ENCODE data around the gene NR3C2.

Gene NR3C2

GRCh38 chr4:148434075-148434773 is 8.0 kb downstream of the NR3C2 start:
- no peak for DNase-seq

DNA sequence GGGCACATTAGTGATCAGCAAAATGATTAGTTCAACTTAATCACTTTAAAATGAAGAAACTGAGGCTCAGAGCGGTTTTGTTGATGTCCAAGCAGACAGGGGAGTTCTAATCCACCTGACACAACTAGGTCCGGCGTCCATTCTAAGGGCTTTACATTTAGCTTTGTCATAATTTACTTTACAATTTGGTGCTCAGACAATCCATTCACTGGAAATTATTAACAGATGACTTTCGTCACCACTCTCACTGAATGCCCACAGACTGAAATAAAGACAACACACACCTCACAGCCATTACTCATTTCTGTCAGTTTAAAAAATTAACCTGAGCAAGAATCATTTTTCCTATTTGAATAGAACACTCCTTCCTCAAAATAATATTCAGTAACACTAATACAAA is 10.8 kb downstream of the NR3C2 start:
- DNase-seq = no peak

GRCh38 chr4:148430854-148431253 is 11.4 kb downstream of the NR3C2 start:
- DNase-seq = no peak

DNA sequence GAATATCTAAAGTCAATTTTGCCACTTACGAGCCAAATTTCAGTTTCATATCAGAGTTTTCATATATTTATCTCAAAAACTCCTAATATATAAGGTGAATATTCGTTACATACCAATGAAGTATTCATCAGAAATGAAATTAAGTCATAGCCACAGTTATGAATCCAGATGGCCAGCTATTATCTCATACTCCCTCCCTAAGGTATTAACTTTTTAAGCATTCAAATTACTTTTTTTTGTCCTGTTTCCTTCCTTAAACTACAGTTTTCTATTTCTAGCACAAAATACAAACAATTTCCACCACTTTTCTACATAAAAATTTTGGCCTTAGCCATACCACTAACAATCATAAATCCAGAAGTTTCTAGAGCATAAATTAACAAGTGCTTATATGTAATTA is 13.0 kb downstream of the NR3C2 start:
- no peak for DNase-seq

- DNase-seq = no peak
Measured at GRCh38 chr4:148426643-148427042, 15.6 kb downstream of the NR3C2 start.

- no peak for DNase-seq
Measured at GRCh38 chr4:148425327-148426110, 16.7 kb downstream of the NR3C2 start.

DNA sequence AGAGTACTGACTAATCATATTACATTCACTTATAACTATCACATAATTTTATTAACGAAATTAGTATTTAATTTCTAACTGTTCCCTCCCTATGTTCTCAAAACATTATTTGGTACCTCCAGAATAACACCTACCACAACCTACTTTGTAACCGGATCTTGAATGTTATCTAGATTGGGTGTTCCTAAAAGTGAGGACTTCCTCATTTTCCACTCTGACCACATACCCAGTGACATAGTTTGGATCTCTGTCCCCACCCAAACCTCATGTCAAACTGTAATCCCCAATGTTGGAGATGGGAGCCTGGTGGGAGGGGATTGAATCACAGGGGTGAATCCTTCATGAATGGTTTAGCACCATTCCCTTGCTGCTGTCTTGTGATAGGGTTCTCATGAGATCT is 21.8 kb downstream of the NR3C2 start:
- DNase-seq = no peak

DNA sequence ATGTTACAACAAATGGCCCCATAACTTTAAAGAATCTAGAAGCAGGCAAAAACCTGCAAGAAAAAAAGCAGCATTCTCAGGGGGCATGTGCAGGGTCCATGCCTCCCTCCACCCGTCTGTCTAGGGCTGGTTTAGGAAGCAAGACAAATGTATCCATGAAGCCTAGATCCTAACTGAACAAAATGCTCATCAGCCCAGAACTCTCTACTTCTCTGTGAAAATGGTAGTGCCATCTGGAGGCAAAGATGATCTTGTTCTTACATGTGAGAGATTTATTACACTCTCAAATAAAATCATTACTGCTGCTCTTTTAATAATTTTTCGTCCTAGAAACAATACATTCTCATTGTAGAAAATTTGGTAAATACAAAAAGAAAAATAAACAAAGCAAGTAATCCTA is 26.7 kb downstream of the NR3C2 start:
- DNase-seq = no peak

GRCh38 chr4:148412460-148412994 is 29.7 kb downstream of the NR3C2 start:
- DNase-seq = no peak

GRCh38 chr4:148405161-148405893 is 36.9 kb downstream of the NR3C2 start:
- DNase-seq = no peak

DNA sequence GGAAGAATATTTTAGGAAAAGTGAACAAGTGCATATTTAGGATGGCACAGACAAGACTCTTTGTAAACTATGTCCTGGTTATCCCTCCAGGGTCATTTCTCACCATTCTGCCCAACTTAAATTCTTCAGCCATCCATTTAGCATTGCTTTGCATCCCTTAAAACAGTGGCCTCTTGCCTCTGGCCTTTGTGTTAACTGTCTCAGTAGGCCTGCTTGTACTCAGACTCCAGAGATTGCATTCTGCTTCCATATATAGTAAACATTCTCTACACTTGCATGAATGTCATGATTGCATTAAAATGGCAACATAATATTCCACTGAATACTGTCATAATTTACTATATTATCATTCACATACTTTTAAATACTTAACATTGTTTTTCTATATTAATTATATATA is 43.2 kb downstream of the NR3C2 start:
- DNase-seq = no peak

DNA sequence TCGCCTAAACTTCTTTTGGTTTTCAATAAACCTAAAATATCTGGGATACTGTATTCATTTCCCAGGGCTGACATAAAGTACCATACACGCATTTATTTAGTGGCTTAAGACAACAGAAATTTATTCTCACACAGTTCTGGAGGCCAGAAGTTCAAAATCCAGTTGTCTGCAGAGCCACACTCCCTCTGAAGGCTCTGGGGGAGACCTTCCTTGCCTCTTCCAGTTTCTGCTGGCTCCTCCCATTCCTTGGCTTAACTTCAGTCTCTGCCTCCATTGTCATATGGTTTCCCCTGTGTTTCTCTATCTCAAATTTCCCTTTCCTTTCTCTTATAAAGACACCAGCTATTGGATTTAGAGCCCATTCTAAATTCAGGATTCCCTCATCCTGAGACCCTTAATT is 44.4 kb downstream of the NR3C2 start:
- DNase-seq = no peak

- DNase-seq = no peak
Measured at GRCh38 chr4:148396986-148397673, 45.1 kb downstream of the NR3C2 start.

DNA sequence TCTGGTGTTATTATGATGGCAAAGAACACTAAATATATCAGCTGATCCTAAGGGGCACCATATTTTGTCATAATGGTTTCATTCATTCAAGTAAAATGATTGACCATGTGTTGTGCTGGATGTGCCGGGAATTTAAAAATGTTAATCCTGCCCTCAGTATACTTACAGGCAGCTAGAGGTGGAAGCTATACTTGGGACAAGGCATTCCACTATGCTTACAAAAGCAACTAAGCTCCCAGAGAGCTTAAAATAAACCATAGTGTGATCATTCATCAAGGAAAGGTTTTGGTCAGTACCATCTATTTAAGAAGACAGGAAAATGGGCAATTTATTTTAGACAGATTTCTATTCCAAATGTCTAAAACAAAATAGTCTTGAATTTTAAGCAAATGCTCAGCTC is 46.4 kb downstream of the NR3C2 start:
- DNase-seq = no peak

GRCh38 chr4:148391056-148391455 is 51.2 kb downstream of the NR3C2 start:
- DNase-seq = no peak

- no peak for DNase-seq
Measured at GRCh38 chr4:148390311-148390710, 51.9 kb downstream of the NR3C2 start.

GRCh38 chr4:148380291-148380690 is 61.9 kb downstream of the NR3C2 start:
- DNase-seq = no peak

GRCh38 chr4:148376151-148376550 is 66.1 kb downstream of the NR3C2 start:
- no peak for DNase-seq

DNA sequence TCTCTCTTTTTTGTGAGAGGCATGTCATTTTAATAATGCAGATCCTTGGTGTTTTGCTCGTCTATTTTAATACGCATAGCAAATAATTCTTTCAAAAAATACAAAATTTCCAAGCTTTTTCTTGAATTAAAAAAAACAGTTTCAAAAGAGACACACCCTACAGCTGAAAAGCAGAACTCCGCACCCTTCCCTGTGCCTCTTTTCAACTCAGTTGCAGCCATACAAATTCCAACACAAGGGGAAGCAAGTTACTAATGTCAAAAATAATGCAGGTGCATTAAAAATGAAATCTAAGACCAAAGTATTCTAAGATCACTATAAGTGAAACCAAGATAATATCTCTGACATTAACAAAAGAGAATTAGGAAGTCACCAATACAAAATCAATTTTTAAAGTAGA is 66.6 kb downstream of the NR3C2 start:
- no peak for DNase-seq

- DNase-seq = no peak
Measured at GRCh38 chr4:148373093-148373492, 69.1 kb downstream of the NR3C2 start.

DNA sequence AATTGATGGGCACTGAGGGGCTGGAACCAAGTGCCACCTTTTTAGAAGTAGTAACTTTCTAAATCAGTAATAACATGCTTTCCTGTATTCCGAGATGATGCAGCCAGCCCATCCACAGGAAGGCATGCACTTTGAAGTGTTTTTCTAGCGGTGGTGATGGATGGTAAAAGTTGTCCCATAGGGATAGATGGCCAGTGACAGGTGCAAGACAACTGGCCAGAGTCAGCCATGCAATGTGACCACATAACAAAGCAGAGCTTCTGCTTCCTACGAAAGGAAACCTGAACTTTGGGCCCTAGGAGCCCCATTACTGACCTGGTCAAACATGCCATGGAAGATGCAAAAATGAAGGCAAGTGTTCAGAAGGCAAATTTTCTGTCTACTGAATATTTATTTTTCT is 72.3 kb downstream of the NR3C2 start:
- DNase-seq = no peak

GRCh38 chr4:148367756-148368155 is 74.5 kb downstream of the NR3C2 start:
- no peak for DNase-seq

GRCh38 chr4:148366251-148366650 is 76.0 kb downstream of the NR3C2 start:
- no peak for DNase-seq

Measured in activated CD4-positive, alpha-beta T cell treated with anti-CD3 and anti-CD28 coated beads for 48 hours (primary cell).